SK-N-MC (cell line): ENCODE results near the gene FAM240B.
A peak's percentile ranks its signal among the peaks of the same experiment; 100 is the strongest.

Experiments
- DNase-seq: peaks from one replicate; pipeline ENCODE4 v3.0.0-alpha.2; 2011; ENCODE audit warnings: low read depth, low spot score
- H3K27ac ChIP-seq: fragments of 200-600 bp; sonication (generic); 2 replicates; pipeline ENCODE4 v1.5.1; 2016; ENCODE audit warnings: mixed run types
- H3K36me3 ChIP-seq: fragments of 200-600 bp; sonication (generic); 2 replicates; pipeline ENCODE4 v1.6.1; 2017; ENCODE audit warnings: antibody characterized with exemption, low read length, mixed read lengths; ENCODE audit not compliant: insufficient read depth
- H3K4me3 ChIP-seq: fragments of 200-600 bp; sonication (generic); 2 replicates; pipeline ENCODE4 v1.5.1; 2016
- H3K9ac ChIP-seq: fragments of 200-600 bp; sonication (generic); 2 replicates; pipeline ENCODE4 v1.8.0; 2017; ENCODE audit warnings: mixed run types, mixed read lengths; ENCODE audit not compliant: insufficient read length
- H3K9me3 ChIP-seq: fragments of 200-600 bp; sonication (generic); 2 replicates; pipeline ENCODE4 v1.6.1; 2017; ENCODE audit warnings: low read depth, mild to moderate bottlenecking, antibody characterized with exemption, low read length, moderate library complexity, mixed read lengths
- EZH2 ChIP-seq: fragments of 200-600 bp; sonication (generic); IDR thresholded peaks from one replicate; pipeline ENCODE4 v1.6.1; 2017; ENCODE audit warnings: antibody characterized with exemption
- FOXP2 ChIP-seq: optimal IDR thresholded peaks from 2 replicates; pipeline ENCODE3; 2011; ENCODE audit warnings: mild to moderate bottlenecking, moderate library complexity; ENCODE audit not compliant: insufficient read depth; ENCODE audit errors: extremely low read length, control extremely low read depth
- POLR2AphosphoS5 ChIP-seq: IDR thresholded peaks from 2 replicates; pipeline ENCODE4 v1.6.1; 2012; ENCODE audit warnings: mild to moderate bottlenecking, low read depth, low read length, borderline replicate concordance

FAM240B gene

DNA sequence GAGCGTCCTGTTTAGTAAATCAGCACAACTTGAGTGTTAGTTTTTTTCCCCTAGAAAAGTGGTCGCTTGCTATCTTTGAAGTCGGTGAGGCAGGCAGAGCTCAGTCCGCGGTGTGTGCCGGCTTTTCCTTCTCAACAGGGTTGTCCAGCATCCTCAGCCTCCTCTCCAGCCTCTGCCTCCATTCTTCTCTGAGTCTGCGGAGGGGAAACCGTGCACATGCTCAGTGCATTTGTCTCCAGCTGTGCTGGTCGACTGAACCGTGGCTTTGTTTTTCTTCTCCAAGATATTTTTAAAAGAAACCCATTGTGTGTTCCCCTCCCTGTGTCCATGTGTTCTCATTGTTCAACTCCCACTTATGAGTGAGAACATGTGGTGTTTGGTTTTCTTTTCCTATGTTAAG is 25.3 kb downstream of the FAM240B start:
- Histone ChIP-seq H3K4me3 (no peak overlapping the region), H3K36me3 (no peaks in the 10 kb centered on the region), H3K9ac (no peak overlapping the region), H3K27ac (no peak overlapping the region), H3K9me3 (no peaks in the 10 kb centered on the region)
- DNase-seq = no peak
- no peak for TF ChIP-seq EZH2
- TF ChIP-seq FOXP2 = no peak
- no peak for TF ChIP-seq POLR2AphosphoS5

DNA sequence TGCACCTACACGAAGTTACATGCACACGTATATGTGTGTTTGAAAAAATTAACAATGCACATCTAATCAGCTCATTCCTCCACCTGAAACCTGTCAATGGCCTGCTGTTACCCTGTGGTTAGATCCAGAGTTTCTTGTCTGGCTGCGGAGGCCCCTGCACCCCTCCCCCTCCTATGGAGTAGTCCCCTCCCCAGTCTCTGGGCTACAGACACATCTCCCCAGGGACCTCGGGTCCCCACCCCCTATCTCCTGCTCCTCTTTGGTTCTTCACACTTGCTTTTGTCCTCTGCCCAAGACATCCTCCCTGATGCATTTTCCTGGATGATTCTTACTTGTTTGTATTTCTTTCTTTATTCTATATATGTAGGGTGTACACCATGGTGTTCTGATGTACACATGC is 27.2 kb downstream of the FAM240B start:
- no peak for TF ChIP-seq FOXP2
- no peak for TF ChIP-seq EZH2
- TF ChIP-seq POLR2AphosphoS5 = no peak

DNA sequence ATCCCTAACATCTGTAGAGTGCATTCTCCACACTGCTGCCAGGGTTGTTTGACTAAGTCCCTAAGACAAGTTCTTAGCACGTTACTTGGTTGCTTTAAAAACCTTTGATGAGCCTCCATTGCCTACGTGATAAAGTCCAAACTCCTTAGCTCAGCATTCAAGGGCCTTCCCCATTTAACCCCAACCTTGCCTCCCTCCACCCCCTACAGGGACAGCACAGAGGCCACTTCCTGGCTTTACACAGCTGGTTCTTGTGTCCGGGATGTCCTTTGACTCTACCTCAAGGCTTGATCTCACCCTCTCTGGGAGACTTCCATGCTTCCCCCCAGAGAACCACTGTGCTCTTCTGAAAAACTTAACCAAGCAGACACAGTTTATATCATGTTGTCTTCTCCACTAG is 29.4 kb downstream of the FAM240B start:
- Histone ChIP-seq H3K36me3 (no peaks in the 10 kb centered on the region), H3K9me3 (no peaks in the 10 kb centered on the region), H3K9ac (no peak overlapping the region), H3K4me3 (no peak overlapping the region), H3K27ac (no peak overlapping the region)
- TF ChIP-seq EZH2 = no peak
- TF ChIP-seq FOXP2 = no peak
- TF ChIP-seq POLR2AphosphoS5 = no peak
- no peak for DNase-seq

More for the DNA sequence above, 27.2 kb downstream of the FAM240B start:
- Histone ChIP-seq H3K36me3 (no peaks in the 10 kb centered on the region), H3K9me3 (no peaks in the 10 kb centered on the region), H3K4me3 (no peak overlapping the region), H3K9ac (no peak overlapping the region), H3K27ac (no peak overlapping the region)
- no peak for DNase-seq

DNA sequence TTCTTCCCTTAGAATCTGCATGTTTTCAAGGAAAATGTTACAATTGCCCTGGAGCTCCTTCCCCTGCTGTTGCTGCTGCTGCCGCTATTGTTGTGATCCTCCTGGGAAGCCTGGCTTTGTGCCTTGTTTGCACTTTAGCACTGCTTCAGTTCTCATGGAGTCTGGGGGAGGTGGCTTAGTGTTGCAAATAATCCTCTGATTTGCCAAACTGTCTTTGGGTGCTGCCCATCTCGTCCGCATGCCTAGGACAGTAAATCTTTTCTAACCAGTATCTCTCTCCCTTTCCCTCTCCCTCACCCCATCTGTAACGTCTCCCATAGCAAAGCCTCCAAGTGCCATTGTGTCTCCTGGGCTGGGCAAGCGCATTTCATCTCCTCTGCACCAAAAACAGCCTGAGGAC is 30.3 kb downstream of the FAM240B start:
- no peak overlapping the region for H3K27ac ChIP-seq
- H3K9ac ChIP-seq = no peak overlapping the region
- peak; percentile 42 for DNase-seq

DNA sequence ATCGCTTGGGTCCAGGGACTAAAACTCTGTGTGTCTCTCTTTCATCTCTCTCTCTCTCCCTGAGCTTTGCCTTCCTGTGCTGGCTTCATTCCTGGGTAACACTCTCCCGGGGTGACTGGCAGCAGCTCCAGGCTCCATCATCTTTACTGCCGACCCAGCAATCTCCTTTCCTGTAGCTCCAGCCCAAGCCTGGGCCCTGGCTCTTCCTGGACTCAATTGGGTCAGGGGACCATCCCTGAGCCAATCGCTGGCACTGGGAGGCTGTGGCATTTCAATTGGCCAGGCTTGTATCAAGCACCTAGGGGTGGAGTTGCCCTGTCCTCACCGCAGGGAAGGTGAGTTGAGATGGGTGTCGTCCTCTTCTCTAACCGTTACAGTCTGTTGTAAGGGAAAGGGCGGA is 31.9 kb downstream of the FAM240B start:
- TF ChIP-seq POLR2AphosphoS5 (no peak), FOXP2 (no peak), EZH2 (no peak)
- no peak overlapping the region for H3K27ac ChIP-seq
- H3K9ac ChIP-seq = no peak overlapping the region
- no peaks in the 10 kb centered on the region for H3K36me3 ChIP-seq
- H3K9me3 ChIP-seq = no peaks in the 10 kb centered on the region
- no peak overlapping the region for H3K4me3 ChIP-seq
- no peak for DNase-seq

More for the DNA sequence above, 30.3 kb downstream of the FAM240B start:
- Histone ChIP-seq H3K9me3 (no peaks in the 10 kb centered on the region), H3K4me3 (peak overlapping the region; percentile 38; the same call in 1 of the 2 replicates), H3K36me3 (no peaks in the 10 kb centered on the region)
- TF ChIP-seq FOXP2 (peak; percentile 82), POLR2AphosphoS5 (no peak)

DNA sequence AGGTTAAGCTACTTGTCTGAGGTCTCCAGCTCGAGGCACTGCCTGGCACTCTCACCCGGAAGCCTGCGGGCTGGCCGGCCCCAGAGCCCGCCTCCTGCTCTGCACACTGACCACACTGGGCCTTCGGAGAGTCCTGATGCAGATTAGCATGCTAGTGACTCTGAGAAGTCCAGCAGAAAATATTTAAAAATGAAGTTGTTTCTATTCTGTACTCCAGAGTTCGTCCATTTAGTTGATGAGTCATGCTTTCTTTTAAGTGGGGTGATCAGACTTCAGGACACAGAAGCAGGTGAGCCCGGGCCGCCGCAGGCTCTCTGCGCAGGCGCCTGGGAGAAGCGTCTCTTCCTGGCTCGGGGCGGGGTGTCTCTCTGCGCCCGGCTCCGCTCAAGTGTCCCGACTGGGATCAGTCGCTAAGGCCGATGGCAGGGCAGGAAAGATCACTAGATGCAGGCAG is 32.5 kb downstream of the FAM240B start:
- Histone ChIP-seq H3K9ac (no peak overlapping the region), H3K4me3 (peak overlapping the region; percentile 28), H3K9me3 (no peaks in the 10 kb centered on the region), H3K27ac (no peak overlapping the region), H3K36me3 (no peaks in the 10 kb centered on the region)
- DNase-seq = no peak
- TF ChIP-seq EZH2 (no peak), POLR2AphosphoS5 (no peak), FOXP2 (no peak)

DNA sequence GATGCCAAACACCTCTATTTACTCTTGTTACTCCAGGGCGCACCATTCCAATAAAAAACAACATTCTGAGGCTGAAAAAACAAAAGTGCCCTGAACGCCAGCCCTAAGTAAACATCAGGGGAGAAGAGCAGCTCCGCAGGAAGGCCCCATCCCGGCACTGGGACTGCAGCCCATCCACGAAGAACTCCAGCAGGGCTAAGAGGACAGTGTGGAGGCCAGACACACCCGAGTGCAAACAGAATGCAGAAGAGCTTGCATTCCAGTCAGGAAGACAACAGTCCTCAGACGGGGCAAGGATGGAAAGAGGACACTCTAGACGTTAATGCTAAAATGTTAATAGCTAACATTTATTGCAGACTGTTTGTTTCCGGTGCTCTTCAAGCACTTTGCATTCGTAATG is 33.0 kb downstream of the FAM240B start:
- Histone ChIP-seq H3K4me3 (peak overlapping the region; percentile 28), H3K36me3 (no peaks in the 10 kb centered on the region), H3K9me3 (no peaks in the 10 kb centered on the region), H3K9ac (no peak overlapping the region), H3K27ac (no peak overlapping the region)
- DNase-seq = no peak
- TF ChIP-seq FOXP2 (no peak), EZH2 (no peak), POLR2AphosphoS5 (no peak)

DNA sequence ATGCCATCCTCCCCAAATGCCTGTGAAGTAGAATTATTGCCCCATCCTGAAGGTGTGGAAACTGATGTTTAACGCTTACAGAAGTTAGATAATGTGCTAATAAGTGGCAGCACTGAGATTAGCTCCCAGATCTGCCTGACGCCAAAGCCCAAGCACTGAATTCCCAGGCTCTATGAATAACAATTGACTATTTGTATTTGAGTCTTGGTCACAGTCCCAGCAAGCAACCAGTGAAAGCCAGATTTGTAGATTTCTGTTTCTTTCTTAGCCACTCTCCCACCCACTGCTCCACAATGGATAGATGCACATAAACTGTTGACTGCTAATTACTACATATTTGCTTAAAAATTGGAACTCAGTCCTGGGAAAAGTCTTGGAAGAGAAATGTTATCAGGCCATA is 34.4 kb downstream of the FAM240B start:
- H3K4me3 ChIP-seq = no peak overlapping the region
- H3K27ac ChIP-seq = no peak overlapping the region
- H3K36me3 ChIP-seq = no peaks in the 10 kb centered on the region
- TF ChIP-seq POLR2AphosphoS5 (no peak), FOXP2 (no peak), EZH2 (no peak)
- no peak overlapping the region for H3K9ac ChIP-seq
- DNase-seq = no peak
- H3K9me3 ChIP-seq = no peaks in the 10 kb centered on the region

DNA sequence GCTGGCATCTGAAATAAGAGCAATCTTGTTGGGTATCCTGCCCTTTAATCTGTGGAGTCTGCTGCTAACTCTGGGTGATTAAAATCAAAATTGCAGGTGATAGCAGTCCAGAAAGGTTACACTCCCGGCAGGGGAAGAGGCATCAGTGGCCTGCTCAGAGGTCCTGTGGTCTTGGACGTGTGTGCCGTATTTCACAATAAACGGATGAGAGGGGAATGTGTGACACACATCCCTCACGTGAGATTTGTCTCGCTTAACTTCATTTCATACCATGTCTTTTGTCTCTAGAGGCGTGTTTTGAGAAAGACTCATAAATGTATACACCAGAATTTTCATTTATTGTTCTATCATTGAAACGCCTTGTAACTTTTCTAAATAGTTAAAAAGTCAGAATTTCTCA is 36.6 kb downstream of the FAM240B start:
- Histone ChIP-seq H3K4me3 (no peak overlapping the region), H3K9me3 (no peaks in the 10 kb centered on the region), H3K9ac (no peak overlapping the region), H3K27ac (no peak overlapping the region), H3K36me3 (no peaks in the 10 kb centered on the region)
- TF ChIP-seq POLR2AphosphoS5 = no peak
- no peak for DNase-seq
